DMS79 (cell line): ENCODE measurements around the gene ST3GAL4.

Experiments used
- DNase-seq: peaks from one replicate; lab custom pipeline; 2025; lab: John Stamatoyannopoulos, UW

Gene ST3GAL4

DNA sequence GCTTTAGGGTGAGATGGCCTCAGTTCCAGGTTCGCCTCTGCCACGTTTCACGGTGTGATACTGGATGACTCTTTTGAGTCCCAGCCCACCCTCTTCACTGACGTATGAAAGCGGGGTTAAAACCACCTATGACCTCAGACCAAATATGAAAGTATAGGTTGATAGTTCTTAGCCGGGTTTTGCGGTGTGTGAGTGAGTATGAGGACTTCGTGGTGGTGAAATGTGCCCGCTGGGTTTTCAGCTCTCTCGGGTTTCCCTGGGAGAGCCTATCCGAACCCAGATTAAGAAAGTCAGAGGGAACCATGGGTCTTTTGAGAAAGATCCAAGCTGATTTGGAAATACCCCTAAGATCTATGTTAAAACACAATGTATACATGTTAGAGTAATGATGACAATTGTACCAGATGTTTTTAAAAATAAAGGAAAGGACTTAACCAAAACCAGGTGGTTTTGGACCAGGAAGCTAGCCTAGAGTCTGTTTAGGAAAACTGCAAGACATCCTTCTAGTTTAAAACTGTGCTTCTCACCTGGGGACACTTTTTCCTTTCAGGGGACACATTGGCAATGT, 25.8 kb upstream of the ST3GAL4 start:
- DNase-seq = no peak

GRCh38 chr11:126331286-126331685, 24.2 kb upstream of the ST3GAL4 start:
- DNase-seq = no peak

- DNase-seq = no peak
Observed at GRCh38 chr11:126332221-126332711, 23.2 kb upstream of the ST3GAL4 start.

GRCh38 chr11:126333142-126333541, 22.3 kb upstream of the ST3GAL4 start:
- DNase-seq = no peak

GRCh38 chr11:126334659-126335462, 20.6 kb upstream of the ST3GAL4 start:
- no peak for DNase-seq

DNA sequence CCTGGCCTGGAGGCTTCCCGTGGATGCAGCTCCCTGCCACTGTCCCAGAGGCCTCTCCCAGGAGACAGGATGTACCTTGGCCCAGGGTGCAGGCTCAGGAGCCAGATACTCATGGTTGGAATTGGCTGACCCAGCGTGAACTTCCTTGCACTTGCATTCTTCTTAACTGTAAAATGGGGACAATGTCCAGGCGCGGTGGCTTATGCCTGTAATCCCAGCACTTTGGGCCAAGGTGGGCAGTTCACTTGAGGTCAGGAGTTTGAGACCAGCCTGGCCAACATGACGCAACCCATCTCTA, 20.1 kb upstream of the ST3GAL4 start:
- no peak for DNase-seq

DNA sequence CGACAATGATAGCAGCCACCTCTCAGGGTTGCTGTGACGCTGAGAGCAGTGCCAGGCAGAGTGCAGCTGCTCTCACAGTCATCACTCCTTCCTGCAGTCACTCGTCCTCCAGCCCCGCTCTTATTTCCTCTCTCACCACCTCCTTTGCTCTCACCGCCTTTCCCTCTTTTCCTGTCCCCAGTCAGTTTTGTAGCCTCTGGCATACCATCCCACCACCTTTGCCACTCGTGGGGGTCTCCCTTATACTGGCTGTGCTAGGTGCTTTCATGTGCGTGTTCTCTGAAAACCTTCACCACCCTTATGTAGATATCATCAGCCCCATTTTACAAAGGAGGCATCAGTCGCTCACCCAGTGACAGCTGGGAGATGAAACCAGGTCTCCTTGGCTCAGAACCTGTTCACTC, 19.3 kb upstream of the ST3GAL4 start:
- DNase-seq = no peak

DNA sequence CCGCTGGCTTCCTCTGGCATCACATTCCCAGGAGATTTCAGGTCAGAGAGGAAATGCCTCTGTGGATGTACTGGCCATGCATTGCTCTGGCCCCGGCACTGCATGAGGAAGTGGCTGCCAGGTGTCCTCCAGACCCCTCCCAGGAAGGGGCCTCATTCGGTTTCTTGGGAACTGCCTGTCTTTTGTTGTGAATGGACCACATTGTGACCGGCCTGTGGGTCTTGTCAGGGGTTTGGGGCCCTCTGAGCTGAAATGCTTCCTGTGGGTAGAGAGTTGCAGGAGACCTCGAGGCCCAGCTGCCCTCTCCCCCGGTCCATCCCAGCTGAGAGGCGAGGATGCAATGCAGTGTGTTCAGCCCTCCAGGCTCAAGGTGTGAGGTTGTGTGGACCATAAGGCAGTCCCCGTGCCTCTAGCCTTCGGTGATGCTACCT, 18.8 kb upstream of the ST3GAL4 start:
- no peak for DNase-seq

DNA sequence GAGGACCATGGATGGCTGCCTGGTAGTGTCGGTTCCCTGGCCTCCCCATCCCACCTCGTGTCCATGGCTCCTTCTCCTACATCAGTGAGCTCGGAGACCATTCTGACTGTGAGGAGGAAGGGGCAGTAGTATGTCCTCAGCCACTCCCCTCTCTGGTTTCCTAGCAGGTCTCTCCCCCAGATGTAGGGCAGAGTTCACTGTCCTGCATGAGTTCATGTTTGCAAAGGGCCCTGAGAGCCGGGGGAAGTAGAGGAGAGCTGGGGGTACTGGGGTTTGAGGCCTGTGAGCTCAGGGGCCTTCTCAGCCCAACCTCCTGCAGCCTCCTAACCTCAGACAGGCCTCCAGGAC, 18.4 kb upstream of the ST3GAL4 start:
- no peak for DNase-seq

DNA sequence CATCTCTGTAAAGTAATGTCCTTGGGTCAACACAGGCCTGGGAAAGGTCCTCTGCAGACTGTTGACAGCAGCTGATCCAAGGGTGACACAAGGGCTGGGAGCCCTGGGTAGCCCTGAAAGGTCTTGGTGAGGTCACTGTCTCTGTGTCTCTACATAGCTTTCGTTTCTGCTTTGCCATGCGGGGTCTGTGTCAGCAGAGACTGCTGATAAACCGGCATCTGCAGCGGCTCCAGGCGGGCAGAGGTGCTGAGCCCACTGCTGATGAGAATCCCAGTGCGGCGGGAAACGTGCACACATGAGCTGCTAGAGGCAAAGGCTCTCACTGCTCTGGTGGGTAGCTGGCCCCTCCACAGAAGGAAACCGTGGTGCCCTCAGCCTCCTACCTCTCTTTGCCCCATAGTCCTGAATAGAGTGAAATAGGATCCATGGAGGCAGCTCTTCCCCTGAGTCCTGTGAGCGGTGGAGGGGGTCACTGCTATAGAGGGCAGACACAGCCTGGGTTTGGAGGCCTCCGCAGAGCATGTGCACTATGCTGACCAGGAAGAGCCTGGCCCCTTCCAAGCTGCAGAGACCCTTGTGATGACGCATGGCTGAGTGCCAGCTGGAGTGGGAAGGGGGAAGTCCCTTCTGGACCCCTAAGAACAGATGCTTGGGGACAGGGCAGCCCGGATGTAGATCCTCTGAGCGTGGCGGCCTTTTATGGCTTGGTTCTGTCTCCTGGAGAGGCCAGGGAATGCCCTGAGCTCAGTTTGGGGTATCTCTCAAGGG, 17.8 kb upstream of the ST3GAL4 start:
- DNase-seq = no peak

DNA sequence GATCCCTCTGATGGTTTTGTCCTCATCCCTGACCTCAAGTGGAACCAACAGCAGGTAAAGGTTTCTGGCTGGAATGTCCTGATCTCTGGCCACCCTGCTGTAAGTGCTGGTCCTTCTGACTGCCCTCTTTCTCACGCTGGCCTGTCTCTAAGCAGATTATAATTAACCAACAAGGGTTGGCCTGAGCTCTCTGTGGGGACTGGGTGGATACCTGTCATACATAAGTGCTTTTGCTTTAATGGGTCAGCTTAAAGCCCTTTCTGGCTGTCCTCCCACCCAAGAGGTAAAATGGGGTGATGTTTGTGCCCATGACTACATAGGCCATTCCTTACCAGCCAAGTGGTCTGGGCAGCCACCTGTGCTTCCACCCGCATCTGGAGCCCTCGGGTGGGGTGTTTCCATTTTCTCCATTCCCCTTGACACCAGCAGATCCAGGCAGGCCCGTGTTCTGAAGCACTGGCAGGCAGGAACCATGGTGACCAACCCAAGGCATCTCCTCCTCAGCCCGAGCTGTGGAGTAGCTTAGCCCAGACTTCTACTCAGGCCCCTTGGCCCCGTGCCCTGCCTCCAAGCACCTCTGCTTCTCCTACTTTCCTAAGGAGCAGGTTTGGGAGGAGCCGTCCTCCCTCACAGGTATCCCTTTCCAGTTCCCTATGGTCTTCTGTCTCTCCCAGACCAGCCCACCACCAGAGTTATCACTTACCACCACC, 17.0 kb upstream of the ST3GAL4 start:
- no peak for DNase-seq

DNA sequence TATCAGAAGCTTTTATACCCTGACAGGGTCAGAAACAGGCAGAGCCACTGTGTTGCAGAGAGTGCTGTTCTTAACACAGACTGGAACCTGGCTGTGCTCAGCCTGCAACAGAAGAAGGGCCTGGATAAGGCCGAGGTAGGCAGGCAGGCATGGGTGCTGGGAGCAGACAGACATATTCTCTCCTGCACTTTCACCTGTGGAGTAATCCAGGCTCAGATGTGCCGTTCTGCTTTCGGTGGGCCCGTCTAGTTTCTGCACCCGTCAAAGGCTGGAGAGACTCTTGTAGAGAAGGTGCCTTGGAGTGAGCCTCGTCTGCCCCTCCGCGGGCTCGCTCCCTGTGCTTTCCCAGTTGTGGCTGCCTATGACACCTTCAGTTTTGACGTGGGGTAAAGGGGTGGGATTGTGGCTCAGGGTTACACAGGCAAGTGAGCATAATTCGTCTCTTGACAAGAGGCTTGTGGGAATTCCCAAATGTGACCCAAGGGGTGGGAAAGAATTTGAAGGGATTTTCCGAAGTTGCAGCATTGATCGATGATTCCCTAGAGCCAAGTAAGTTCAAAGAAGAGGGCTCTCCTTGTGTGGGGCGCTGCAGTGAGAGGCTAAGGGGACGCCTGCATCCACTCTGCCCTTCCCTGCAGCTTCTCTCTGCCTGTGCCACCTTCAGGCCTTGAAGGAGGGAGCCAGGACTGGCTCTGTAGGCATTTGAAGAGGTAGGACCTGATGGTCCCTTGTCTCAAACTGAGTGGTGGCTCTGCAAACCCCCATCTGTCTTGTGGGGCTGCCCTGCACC, 16.2 kb upstream of the ST3GAL4 start:
- no peak for DNase-seq

DNA sequence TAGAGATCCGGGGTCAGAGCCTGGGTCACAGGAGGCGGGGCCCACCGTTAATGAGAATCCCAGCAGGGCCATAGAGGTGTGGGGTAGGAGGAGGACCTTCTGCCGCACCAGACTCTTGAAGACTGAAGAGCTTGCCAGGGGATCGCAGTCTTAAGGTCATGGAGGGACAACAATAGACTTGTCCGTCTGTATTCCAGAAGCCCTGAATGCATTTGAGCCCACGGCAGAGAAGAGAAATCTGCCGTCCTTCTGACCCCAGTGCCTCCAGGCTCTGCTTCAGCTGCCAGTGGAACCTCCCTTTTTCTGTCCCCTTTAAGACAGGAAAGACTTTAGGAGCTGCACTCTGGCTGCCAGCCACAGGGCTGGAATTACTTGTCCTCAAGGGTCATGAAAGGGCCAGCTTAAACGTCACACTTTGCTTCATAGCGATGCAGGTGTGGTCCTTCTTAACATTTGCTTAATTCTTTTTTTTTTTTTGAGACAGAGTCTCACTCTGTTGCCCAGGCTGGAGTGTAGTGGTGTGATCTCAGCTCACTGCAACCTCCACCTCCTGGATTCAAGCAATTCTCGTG, 15.5 kb upstream of the ST3GAL4 start:
- DNase-seq = no peak

- DNase-seq = no peak
Observed at GRCh38 chr11:126340960-126341606, 14.4 kb upstream of the ST3GAL4 start.

GRCh38 chr11:126341760-126342161, 13.7 kb upstream of the ST3GAL4 start:
- no peak for DNase-seq

DNA sequence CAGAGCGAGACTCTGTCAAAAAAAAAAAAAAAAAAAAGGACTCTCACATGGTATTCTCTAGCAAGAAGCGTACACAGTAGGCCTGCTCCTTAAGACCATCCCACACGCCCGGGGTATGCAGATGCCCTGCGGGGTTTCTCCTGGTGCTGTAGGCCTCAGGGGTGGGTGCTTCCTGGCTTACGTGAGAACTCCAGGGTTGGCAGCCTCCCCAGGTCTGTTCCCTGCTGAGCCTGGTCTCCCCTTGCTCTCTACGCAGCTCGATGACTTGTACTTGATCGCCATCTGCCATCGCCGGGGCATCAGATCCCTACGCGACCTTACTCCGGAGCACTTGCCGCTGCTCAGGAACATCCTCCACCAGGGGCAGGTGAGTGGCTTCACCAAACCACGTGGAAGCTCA, 12.4 kb upstream of the ST3GAL4 start:
- no peak for DNase-seq

DNA sequence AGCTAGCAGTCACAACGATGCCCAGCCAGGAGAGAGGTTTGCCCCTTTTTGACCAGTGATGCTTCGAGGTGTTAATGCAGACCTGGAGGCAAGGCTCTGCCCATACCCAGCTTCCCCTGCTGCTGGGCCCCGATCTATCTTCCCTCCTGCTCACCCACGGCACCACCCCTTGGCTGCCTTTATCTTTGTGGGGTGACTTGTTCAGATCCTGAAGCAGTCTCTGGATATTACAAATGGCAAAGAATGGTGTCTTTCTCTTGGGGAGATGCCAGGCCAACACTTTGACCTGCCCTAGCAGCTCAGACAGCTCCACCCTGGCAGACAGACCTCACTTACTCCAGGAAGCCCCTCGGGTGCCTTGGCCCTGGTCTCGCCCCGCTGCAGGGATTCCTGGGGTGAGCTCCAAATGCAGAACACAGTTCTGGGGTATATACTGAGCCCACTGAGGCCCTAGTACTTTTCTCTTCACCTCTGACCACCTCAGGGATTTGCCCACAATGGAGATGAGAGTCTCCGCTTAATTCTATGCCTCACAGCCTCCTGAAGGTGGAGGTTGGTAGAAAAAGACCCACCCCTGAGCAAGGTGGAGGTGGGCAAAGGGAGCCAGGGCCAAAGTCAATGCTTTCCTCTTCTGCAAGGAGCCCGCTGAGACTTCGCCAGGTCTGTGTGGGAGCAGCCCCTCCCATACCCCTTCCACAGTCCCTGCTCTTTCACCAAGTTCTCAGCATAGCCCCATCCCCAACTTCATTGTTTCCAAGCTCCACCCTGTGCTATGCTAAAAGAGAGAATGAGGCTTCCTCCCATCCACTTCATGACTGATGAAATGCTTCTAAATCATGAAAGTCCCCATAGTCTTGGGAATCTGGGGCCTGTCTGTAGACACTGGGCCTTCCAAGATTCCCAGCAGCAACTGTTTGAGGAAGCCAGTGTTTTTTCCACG, 11.1 kb upstream of the ST3GAL4 start:
- DNase-seq = no peak

DNA sequence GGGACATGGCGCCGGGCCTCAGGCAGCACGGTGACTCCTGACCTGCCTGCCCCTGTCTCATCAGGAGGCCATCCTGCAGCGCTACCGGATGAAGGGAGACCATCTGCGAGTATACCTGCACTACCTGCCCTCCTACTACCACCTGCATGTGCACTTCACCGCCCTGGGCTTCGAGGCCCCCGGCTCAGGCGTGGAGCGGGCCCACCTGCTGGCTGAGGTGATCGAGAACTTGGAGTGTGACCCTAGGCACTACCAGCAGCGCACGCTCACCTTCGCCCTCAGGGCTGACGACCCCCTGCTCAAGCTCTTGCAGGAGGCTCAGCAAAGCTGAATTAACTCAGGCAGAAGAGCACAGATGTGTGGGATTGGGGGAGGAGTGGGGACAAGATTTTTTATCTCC, 10.2 kb upstream of the ST3GAL4 start:
- no peak for DNase-seq

- no peak for DNase-seq
Observed at GRCh38 chr11:126345759-126346585, 9.5 kb upstream of the ST3GAL4 start.
